OCI-LY1 (cell line): ENCODE measurements around the gene PHC3.

Experiments
- H2AFZ ChIP-seq: fragments of 200-600 bp; sonication (generic), shearing (Covaris generic); 2 replicates; pipeline ENCODE4 v1.6.0; 2014; ENCODE audit warnings: antibody characterized with exemption, mild to moderate bottlenecking, low read length
- H3F3A ChIP-seq: fragments of 200-600 bp; sonication (generic), shearing (Covaris generic); 2 replicates; pipeline ENCODE4 v1.6.0; 2014; ENCODE audit warnings: mild to moderate bottlenecking, antibody characterized with exemption, low read length, moderate library complexity; ENCODE audit not compliant: insufficient read depth
- H3K27ac ChIP-seq: fragments of 200-600 bp; sonication (generic); 2 replicates; pipeline ENCODE4 v1.5.1; 2014; ENCODE audit warnings: low read length, mixed run types, mild to moderate bottlenecking, low read depth; ENCODE audit not compliant: poor library complexity, severe bottlenecking
- H3K27me3 ChIP-seq: fragments of 200-600 bp; sonication (generic); 2 replicates; pipeline ENCODE4 v1.6.0; 2014; ENCODE audit warnings: antibody characterized with exemption, mild to moderate bottlenecking, low read length, moderate library complexity; ENCODE audit not compliant: insufficient read depth
- H3K36me3 ChIP-seq: fragments of 200-600 bp; sonication (generic); 2 replicates; pipeline ENCODE4 v1.6.1; 2014; ENCODE audit warnings: mild to moderate bottlenecking, antibody characterized with exemption, low read length, moderate library complexity, mixed read lengths; ENCODE audit not compliant: insufficient read depth
- H3K4me1 ChIP-seq: fragments of 200-600 bp; sonication (generic); 2 replicates; pipeline ENCODE4 v1.5.1; 2014; ENCODE audit warnings: mild to moderate bottlenecking, low read length, moderate library complexity; ENCODE audit not compliant: insufficient read depth, severe bottlenecking
- H3K4me2 ChIP-seq: fragments of 200-600 bp; sonication (generic), shearing (Covaris generic); 2 replicates; pipeline ENCODE4 v1.6.1; 2014; ENCODE audit warnings: low read length
- H3K4me3 ChIP-seq: fragments of 200-600 bp; sonication (generic); 2 replicates; pipeline ENCODE4 v1.5.1; 2014; ENCODE audit warnings: low read length, low read depth, mild to moderate bottlenecking, mixed read lengths; ENCODE audit not compliant: poor library complexity, severe bottlenecking
- H3K79me2 ChIP-seq: fragments of 200-600 bp; shearing (Covaris generic); 2 replicates; pipeline ENCODE4 v1.6.1; 2016; ENCODE audit warnings: mixed run types, low read length, mixed read lengths; ENCODE audit not compliant: insufficient read depth
- H3K9ac ChIP-seq: fragments of 200-600 bp; sonication (generic), shearing (Covaris generic); 2 replicates; pipeline ENCODE4 v1.6.1; 2014; ENCODE audit warnings: mild to moderate bottlenecking, low read length, mixed read lengths
- H3K9me2 ChIP-seq: fragments of 200-600 bp; sonication (generic), shearing (Covaris generic); 2 replicates; pipeline ENCODE4 v1.6.1; 2014; ENCODE audit warnings: low read depth, mild to moderate bottlenecking, low read length, mixed read lengths
- H3K9me3 ChIP-seq: fragments of 200-600 bp; shearing (Covaris generic); 2 replicates; pipeline ENCODE4 v1.6.1; 2014; ENCODE audit warnings: low read length, mixed read lengths
- H4K20me1 ChIP-seq: fragments of 200-600 bp; sonication (generic), shearing (Covaris generic); 2 replicates; pipeline ENCODE4 v1.6.0; 2016; ENCODE audit warnings: mild to moderate bottlenecking, low read length; ENCODE audit not compliant: insufficient read depth
- CTCF ChIP-seq: fragments of 200-600 bp; sonication (generic), shearing (Covaris generic); IDR thresholded peaks from 2 replicates; pipeline ENCODE4 v1.5.1; 2017; ENCODE audit warnings: mild to moderate bottlenecking, antibody characterized with exemption, low read length, moderate library complexity, mixed read lengths
- EZH2 ChIP-seq: fragments of 200-600 bp; sonication (generic), shearing (Covaris generic); IDR thresholded peaks from 2 replicates; pipeline ENCODE4 v1.8.0; 2017; ENCODE audit warnings: borderline replicate concordance, mixed run types, mild to moderate bottlenecking, antibody characterized with exemption, low read length, moderate library complexity, mixed read lengths

PHC3 gene

GRCh38 chr3:170052398-170052797 is 129.1 kb downstream of the PHC3 start:
- Histone ChIP-seq H3K9me2 (no peaks in the 10 kb centered on the region), H3K36me3 (no peaks in the 10 kb centered on the region), H3K27me3 (no peaks in the 10 kb centered on the region), H3K4me2 (no peak overlapping the region), H3K9ac (no peak overlapping the region), H3K9me3 (no peaks in the 10 kb centered on the region), H3K27ac (no peak overlapping the region), H4K20me1 (no peaks in the 10 kb centered on the region), H3K4me3 (no peak overlapping the region), H3F3A (0 out of 2 replicates have a peak, but pooled peaks cover 3% of the 10 kb centered on the region), H3K79me2 (no peaks in the 10 kb centered on the region), H3K4me1 (peaks cover 40% of the 10 kb centered on the region), H2AFZ (no peak overlapping the region)
- no peak for TF ChIP-seq EZH2

- no peak overlapping the region for H3K9ac ChIP-seq
- H3K9me2 ChIP-seq = no peaks in the 10 kb centered on the region
- no peak overlapping the region for H2AFZ ChIP-seq
- TF ChIP-seq EZH2 (no peak), CTCF (no peak)
- no peaks in the 10 kb centered on the region for H3K27me3 ChIP-seq
- H3K4me2 ChIP-seq = no peak overlapping the region
- no peak overlapping the region for H3K4me3 ChIP-seq
- H3K4me1 ChIP-seq = peaks cover 37% of the 10 kb centered on the region
- H3K9me3 ChIP-seq = no peaks in the 10 kb centered on the region
- H3K27ac ChIP-seq = no peak overlapping the region
- H4K20me1 ChIP-seq = no peaks in the 10 kb centered on the region
- 0 out of 2 replicates have a peak, but pooled peaks cover 3% of the 10 kb centered on the region for H3F3A ChIP-seq
- no peaks in the 10 kb centered on the region for H3K36me3 ChIP-seq
- no peaks in the 10 kb centered on the region for H3K79me2 ChIP-seq
Observed at GRCh38 chr3:170050753-170051152, 130.8 kb downstream of the PHC3 start.

DNA sequence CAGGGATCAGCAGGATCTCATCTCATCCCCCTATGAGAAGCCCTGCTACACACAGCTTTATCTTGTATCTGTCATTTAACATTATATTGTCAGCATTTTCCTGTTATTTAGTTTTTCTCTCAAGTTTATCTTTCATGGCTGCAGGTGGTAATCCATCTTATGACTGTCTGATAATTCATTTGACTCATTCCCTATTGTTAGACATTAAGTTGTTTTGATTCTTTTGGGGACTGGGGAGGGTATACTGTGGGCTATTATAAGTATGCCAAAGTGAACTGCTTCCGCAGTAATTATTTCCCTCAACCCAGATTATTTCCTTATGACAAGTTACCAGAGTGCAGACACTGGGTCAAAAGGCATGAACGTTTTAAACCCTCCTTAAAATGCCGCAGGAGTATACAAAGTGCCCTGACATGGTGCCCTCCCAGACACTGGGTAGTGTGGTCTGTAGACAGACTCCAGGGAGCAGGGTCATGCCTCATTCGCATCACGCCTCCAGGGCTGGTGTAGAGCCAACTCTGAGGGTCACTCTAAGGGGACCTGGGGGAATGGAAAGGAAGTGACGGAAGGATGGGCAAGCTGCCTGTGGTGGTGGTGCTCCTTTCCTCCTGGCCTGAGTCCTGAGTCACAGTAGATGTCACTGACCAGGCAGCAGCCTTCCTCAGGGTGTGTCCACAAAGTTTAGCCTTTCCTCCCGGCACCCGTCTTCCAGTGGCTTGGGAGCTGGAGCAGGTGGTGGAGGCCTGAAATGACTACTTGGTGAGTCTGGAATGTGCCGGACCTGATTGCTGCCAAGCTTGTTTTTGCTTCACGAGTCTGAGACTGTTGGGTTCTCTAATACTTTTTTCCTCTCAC is 132.2 kb downstream of the PHC3 start:
- H3K9me2 ChIP-seq = no peaks in the 10 kb centered on the region
- no peak overlapping the region for H2AFZ ChIP-seq
- no peaks in the 10 kb centered on the region for H3K27me3 ChIP-seq
- no peak overlapping the region for H3K27ac ChIP-seq
- H3K79me2 ChIP-seq = no peaks in the 10 kb centered on the region
- H3K9ac ChIP-seq = no peak overlapping the region
- H3K4me3 ChIP-seq = no peak overlapping the region
- H3K4me1 ChIP-seq = peaks cover 36% of the 10 kb centered on the region
- TF ChIP-seq EZH2 = no peak
- no peaks in the 10 kb centered on the region for H3K9me3 ChIP-seq
- H4K20me1 ChIP-seq = no peaks in the 10 kb centered on the region
- 0 out of 2 replicates have a peak, but pooled peaks cover 1% of the 10 kb centered on the region for H3F3A ChIP-seq
- H3K4me2 ChIP-seq = no peak overlapping the region
- H3K36me3 ChIP-seq = no peaks in the 10 kb centered on the region

- H3K9me3 ChIP-seq = no peaks in the 10 kb centered on the region
- H3K9me2 ChIP-seq = no peaks in the 10 kb centered on the region
- no peaks in the 10 kb centered on the region for H3K27me3 ChIP-seq
- H4K20me1 ChIP-seq = no peaks in the 10 kb centered on the region
- no peak overlapping the region for H3K4me2 ChIP-seq
- no peaks in the 10 kb centered on the region for H3K79me2 ChIP-seq
- H3F3A ChIP-seq = no peaks in the 10 kb centered on the region
- H3K36me3 ChIP-seq = no peaks in the 10 kb centered on the region
- peak overlapping the region; percentile 90 for H3K27ac ChIP-seq
- no peak overlapping the region for H3K4me3 ChIP-seq
- H3K9ac ChIP-seq = no peak overlapping the region
- no peak overlapping the region for H2AFZ ChIP-seq
- TF ChIP-seq CTCF (no peak), EZH2 (no peak)
- H3K4me1 ChIP-seq = peaks cover 47% of the 10 kb centered on the region
Observed at GRCh38 chr3:170047133-170047404, 134.5 kb downstream of the PHC3 start.
